GM23338 (cell line): ENCODE results near the gene SCFD2.

Source experiments
- CREB1 ChIP-seq: fragments of 250-450 bp; sonication (Bioruptor Pico); IDR thresholded peaks from 2 replicates; pipeline ENCODE4 v1.5.0; 2020; ENCODE audit warnings: low read depth, mild to moderate bottlenecking, moderate library complexity
- EZH2 ChIP-seq: fragments of 200-600 bp; sonication (generic); IDR thresholded peaks from one replicate; pipeline ENCODE4 v1.8.0; 2017; ENCODE audit warnings: antibody characterized with exemption, mild to moderate bottlenecking, low read depth; ENCODE audit not compliant: unreplicated experiment
- EZH2phosphoT487 ChIP-seq: fragments of 200-600 bp; sonication (generic); IDR thresholded peaks from one replicate; pipeline ENCODE4 v1.8.1; 2018; ENCODE audit warnings: antibody characterized with exemption; ENCODE audit not compliant: unreplicated experiment
- JUNB ChIP-seq: IDR thresholded peaks from one replicate; pipeline ENCODE4 v1.6.1; 2016; ENCODE audit warnings: antibody characterized with exemption; ENCODE audit not compliant: unreplicated experiment
- NANOG ChIP-seq: IDR thresholded peaks from 2 replicates; pipeline ENCODE4 v1.6.1; 2016; ENCODE audit warnings: antibody characterized with exemption, borderline replicate concordance
- POLR2AphosphoS5 ChIP-seq: IDR thresholded peaks from 2 replicates; pipeline ENCODE4 v1.6.1; 2016; ENCODE audit warnings: antibody characterized with exemption, low read depth
- STAT1 ChIP-seq: IDR thresholded peaks from one replicate; pipeline ENCODE4 v1.6.1; 2016; ENCODE audit warnings: antibody characterized with exemption; ENCODE audit not compliant: unreplicated experiment
- ZNF114 ChIP-seq: fragments of 250-450 bp; sonication (Bioruptor Pico); IDR thresholded peaks from 2 replicates; pipeline ENCODE4 v1.5.0; 2020; ENCODE audit warnings: mild to moderate bottlenecking, moderate library complexity
- ZNF331 ChIP-seq: fragments of 250-450 bp; sonication (Bioruptor Pico); IDR thresholded peaks from 2 replicates; pipeline ENCODE4 v1.5.0; 2020; ENCODE audit warnings: low read depth, mild to moderate bottlenecking, moderate library complexity
- TF ChIP-seq, protein P1 (sequence below), 2 experiments: fragments of 200-600 bp in 1 of 2; sonication (generic) in 1 of 2; conservative IDR thresholded peaks; 2 replicates each; pipeline versions ENCODE4 v1.5.1 to v1.6.1; 2016 to 2017; ENCODE audit warnings: antibody characterized with exemption in 2 of 2, low read depth in 2 of 2, mild to moderate bottlenecking in 2 of 2, moderate library complexity in 1 of 2
- TF ChIP-seq, protein P2 (sequence below): IDR thresholded peaks from one replicate; pipeline ENCODE4 v1.6.1; 2018; ENCODE audit warnings: antibody characterized with exemption; ENCODE audit not compliant: unreplicated experiment
- TF ChIP-seq, protein P3 (sequence below): fragments of 250-450 bp; sonication (Bioruptor Pico); IDR thresholded peaks from 2 replicates; pipeline ENCODE4 v1.5.0; 2020; ENCODE audit warnings: mild to moderate bottlenecking, moderate library complexity
- TF ChIP-seq, protein P4 (sequence below): IDR thresholded peaks from 2 replicates; pipeline ENCODE4 v1.6.1; 2016; ENCODE audit warnings: antibody characterized with exemption

DNA sequence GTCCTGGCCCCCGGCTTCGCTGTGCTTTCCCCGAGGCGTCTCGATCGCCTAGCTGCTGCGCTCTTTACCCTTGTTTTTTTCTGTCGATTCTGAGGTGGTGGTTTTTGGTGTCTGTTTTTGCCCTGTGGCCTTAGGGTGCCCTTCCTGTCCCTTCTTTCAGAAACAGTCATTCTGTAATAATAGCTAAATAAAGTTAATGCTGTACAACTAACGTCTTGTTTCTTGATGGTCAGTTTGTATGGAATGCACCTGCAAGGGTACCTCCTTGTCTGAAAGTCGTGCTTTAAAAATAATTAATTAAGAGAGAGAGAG lies 12.3 kb upstream of the SCFD2 start:
- TF ChIP-seq, protein P1, sequence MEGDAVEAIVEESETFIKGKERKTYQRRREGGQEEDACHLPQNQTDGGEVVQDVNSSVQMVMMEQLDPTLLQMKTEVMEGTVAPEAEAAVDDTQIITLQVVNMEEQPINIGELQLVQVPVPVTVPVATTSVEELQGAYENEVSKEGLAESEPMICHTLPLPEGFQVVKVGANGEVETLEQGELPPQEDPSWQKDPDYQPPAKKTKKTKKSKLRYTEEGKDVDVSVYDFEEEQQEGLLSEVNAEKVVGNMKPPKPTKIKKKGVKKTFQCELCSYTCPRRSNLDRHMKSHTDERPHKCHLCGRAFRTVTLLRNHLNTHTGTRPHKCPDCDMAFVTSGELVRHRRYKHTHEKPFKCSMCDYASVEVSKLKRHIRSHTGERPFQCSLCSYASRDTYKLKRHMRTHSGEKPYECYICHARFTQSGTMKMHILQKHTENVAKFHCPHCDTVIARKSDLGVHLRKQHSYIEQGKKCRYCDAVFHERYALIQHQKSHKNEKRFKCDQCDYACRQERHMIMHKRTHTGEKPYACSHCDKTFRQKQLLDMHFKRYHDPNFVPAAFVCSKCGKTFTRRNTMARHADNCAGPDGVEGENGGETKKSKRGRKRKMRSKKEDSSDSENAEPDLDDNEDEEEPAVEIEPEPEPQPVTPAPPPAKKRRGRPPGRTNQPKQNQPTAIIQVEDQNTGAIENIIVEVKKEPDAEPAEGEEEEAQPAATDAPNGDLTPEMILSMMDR (conservative IDR thresholded peaks at IDR 0.05; ENCODE audit: low read depth in 2 of 2) = no peak
- TF ChIP-seq, protein P2, sequence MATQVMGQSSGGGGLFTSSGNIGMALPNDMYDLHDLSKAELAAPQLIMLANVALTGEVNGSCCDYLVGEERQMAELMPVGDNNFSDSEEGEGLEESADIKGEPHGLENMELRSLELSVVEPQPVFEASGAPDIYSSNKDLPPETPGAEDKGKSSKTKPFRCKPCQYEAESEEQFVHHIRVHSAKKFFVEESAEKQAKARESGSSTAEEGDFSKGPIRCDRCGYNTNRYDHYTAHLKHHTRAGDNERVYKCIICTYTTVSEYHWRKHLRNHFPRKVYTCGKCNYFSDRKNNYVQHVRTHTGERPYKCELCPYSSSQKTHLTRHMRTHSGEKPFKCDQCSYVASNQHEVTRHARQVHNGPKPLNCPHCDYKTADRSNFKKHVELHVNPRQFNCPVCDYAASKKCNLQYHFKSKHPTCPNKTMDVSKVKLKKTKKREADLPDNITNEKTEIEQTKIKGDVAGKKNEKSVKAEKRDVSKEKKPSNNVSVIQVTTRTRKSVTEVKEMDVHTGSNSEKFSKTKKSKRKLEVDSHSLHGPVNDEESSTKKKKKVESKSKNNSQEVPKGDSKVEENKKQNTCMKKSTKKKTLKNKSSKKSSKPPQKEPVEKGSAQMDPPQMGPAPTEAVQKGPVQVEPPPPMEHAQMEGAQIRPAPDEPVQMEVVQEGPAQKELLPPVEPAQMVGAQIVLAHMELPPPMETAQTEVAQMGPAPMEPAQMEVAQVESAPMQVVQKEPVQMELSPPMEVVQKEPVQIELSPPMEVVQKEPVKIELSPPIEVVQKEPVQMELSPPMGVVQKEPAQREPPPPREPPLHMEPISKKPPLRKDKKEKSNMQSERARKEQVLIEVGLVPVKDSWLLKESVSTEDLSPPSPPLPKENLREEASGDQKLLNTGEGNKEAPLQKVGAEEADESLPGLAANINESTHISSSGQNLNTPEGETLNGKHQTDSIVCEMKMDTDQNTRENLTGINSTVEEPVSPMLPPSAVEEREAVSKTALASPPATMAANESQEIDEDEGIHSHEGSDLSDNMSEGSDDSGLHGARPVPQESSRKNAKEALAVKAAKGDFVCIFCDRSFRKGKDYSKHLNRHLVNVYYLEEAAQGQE = no peak
- TF ChIP-seq CREB1 (CRISPR knock-in tag) (no peak), EZH2phosphoT487 (no peak), POLR2AphosphoS5 (no peak), EZH2 (no peak), ZNF114 (no peak), JUNB (no peak), STAT1 (no peak), NANOG (no peak), ZNF331 (CRISPR knock-in tag) (no peak)
- TF ChIP-seq, protein P3, sequence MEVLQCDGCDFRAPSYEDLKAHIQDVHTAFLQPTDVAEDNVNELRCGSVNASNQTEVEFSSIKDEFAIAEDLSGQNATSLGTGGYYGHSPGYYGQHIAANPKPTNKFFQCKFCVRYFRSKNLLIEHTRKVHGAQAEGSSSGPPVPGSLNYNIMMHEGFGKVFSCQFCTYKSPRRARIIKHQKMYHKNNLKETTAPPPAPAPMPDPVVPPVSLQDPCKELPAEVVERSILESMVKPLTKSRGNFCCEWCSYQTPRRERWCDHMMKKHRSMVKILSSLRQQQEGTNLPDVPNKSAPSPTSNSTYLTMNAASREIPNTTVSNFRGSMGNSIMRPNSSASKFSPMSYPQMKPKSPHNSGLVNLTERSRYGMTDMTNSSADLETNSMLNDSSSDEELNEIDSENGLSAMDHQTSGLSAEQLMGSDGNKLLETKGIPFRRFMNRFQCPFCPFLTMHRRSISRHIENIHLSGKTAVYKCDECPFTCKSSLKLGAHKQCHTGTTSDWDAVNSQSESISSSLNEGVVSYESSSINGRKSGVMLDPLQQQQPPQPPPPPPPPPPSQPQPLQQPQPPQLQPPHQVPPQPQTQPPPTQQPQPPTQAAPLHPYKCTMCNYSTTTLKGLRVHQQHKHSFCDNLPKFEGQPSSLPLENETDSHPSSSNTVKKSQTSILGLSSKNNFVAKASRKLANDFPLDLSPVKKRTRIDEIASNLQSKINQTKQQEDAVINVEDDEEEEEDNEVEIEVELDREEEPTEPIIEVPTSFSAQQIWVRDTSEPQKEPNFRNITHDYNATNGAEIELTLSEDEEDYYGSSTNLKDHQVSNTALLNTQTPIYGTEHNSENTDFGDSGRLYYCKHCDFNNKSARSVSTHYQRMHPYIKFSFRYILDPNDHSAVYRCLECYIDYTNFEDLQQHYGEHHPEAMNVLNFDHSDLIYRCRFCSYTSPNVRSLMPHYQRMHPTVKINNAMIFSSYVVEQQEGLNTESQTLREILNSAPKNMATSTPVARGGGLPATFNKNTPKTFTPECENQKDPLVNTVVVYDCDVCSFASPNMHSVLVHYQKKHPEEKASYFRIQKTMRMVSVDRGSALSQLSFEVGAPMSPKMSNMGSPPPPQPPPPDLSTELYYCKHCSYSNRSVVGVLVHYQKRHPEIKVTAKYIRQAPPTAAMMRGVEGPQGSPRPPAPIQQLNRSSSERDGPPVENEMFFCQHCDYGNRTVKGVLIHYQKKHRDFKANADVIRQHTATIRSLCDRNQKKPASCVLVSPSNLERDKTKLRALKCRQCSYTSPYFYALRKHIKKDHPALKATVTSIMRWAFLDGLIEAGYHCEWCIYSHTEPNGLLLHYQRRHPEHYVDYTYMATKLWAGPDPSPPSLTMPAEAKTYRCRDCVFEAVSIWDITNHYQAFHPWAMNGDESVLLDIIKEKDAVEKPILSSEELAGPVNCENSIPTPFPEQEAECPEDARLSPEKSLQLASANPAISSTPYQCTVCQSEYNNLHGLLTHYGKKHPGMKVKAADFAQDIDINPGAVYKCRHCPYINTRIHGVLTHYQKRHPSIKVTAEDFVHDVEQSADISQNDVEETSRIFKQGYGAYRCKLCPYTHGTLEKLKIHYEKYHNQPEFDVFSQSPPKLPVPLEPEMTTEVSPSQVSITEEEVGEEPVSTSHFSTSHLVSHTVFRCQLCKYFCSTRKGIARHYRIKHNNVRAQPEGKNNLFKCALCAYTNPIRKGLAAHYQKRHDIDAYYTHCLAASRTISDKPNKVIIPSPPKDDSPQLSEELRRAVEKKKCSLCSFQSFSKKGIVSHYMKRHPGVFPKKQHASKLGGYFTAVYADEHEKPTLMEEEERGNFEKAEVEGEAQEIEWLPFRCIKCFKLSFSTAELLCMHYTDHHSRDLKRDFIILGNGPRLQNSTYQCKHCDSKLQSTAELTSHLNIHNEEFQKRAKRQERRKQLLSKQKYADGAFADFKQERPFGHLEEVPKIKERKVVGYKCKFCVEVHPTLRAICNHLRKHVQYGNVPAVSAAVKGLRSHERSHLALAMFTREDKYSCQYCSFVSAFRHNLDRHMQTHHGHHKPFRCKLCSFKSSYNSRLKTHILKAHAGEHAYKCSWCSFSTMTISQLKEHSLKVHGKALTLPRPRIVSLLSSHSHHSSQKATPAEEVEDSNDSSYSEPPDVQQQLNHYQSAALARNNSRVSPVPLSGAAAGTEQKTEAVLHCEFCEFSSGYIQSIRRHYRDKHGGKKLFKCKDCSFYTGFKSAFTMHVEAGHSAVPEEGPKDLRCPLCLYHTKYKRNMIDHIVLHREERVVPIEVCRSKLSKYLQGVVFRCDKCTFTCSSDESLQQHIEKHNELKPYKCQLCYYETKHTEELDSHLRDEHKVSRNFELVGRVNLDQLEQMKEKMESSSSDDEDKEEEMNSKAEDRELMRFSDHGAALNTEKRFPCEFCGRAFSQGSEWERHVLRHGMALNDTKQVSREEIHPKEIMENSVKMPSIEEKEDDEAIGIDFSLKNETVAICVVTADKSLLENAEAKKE (CRISPR knock-in tag) = no peak
- TF ChIP-seq, protein P4, sequence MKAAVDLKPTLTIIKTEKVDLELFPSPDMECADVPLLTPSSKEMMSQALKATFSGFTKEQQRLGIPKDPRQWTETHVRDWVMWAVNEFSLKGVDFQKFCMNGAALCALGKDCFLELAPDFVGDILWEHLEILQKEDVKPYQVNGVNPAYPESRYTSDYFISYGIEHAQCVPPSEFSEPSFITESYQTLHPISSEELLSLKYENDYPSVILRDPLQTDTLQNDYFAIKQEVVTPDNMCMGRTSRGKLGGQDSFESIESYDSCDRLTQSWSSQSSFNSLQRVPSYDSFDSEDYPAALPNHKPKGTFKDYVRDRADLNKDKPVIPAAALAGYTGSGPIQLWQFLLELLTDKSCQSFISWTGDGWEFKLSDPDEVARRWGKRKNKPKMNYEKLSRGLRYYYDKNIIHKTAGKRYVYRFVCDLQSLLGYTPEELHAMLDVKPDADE = no peak
